ENCODE results near the gene VRK3. TPM values are rescaled to one million over a fixed set of nuclear protein-coding genes. Genes with fewer than 3 reads are reported as not detected.

The VRK3 gene
- total and polyA plus RNA-seq, 4 donors = 16.2 to 23.6 (median 20.3) TPM

DNA sequence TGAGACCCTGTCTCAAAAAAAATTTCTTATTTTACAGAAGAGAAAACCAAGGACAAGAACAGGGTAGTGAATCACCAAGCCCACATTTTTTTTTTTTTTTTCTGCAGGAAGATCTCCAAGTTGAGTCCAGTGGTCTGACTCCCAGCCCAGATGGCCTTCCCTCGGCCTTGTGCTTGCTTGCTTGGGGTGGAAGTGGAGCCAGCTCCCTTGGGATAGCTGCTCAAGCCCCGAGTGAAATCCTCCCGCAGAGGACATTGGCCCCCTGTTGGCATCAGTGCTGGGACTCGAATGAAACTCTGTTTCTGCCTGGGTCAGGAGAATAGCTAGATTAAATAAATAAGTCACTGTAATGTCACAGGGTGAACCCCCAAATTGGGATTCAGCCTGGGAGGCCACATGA lies 86.5 kb downstream of the VRK3 start:
- no peak overlapping the region for H3K4me3 ChIP-seq (ENCODE audit: low read depth in 1 of 3, low read length in 3 of 3)
- TF ChIP-seq NR2F2 (IDR thresholded peaks at IDR 0.05) (no peak), YY1 (IDR thresholded peaks at IDR 0.05) (no peak), EGR1 (IDR thresholded peaks at IDR 0.05; ENCODE audit: low read depth in 2 of 2) (no peak), HNF4G (IDR thresholded peaks at IDR 0.05) (no peak), FOXA1 (IDR thresholded peaks at IDR 0.05) (no peak), SP1 (IDR thresholded peaks at IDR 0.05) (no peak), RAD21 (IDR thresholded peaks at IDR 0.05) (no peak), TAF1 (conservative IDR thresholded peaks at IDR 0.05) (no peak), FOXA2 (IDR thresholded peaks at IDR 0.05) (no peak), HNF4A (conservative IDR thresholded peaks at IDR 0.05) (no peak), RXRA (IDR thresholded peaks at IDR 0.05) (no peak), GABPA (IDR thresholded peaks at IDR 0.05 in 1 of 2, conservative IDR thresholded peaks at IDR 0.05 in 1 of 2) (no peak), JUND (IDR thresholded peaks at IDR 0.05) (no peak)
- TF ChIP-seq, protein P1, sequence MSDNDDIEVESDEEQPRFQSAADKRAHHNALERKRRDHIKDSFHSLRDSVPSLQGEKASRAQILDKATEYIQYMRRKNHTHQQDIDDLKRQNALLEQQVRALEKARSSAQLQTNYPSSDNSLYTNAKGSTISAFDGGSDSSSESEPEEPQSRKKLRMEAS (IDR thresholded peaks at IDR 0.05) = no peak
- TF ChIP-seq, protein P2, sequence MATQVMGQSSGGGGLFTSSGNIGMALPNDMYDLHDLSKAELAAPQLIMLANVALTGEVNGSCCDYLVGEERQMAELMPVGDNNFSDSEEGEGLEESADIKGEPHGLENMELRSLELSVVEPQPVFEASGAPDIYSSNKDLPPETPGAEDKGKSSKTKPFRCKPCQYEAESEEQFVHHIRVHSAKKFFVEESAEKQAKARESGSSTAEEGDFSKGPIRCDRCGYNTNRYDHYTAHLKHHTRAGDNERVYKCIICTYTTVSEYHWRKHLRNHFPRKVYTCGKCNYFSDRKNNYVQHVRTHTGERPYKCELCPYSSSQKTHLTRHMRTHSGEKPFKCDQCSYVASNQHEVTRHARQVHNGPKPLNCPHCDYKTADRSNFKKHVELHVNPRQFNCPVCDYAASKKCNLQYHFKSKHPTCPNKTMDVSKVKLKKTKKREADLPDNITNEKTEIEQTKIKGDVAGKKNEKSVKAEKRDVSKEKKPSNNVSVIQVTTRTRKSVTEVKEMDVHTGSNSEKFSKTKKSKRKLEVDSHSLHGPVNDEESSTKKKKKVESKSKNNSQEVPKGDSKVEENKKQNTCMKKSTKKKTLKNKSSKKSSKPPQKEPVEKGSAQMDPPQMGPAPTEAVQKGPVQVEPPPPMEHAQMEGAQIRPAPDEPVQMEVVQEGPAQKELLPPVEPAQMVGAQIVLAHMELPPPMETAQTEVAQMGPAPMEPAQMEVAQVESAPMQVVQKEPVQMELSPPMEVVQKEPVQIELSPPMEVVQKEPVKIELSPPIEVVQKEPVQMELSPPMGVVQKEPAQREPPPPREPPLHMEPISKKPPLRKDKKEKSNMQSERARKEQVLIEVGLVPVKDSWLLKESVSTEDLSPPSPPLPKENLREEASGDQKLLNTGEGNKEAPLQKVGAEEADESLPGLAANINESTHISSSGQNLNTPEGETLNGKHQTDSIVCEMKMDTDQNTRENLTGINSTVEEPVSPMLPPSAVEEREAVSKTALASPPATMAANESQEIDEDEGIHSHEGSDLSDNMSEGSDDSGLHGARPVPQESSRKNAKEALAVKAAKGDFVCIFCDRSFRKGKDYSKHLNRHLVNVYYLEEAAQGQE (IDR thresholded peaks at IDR 0.05) = no peak
- TF ChIP-seq, protein P3, sequence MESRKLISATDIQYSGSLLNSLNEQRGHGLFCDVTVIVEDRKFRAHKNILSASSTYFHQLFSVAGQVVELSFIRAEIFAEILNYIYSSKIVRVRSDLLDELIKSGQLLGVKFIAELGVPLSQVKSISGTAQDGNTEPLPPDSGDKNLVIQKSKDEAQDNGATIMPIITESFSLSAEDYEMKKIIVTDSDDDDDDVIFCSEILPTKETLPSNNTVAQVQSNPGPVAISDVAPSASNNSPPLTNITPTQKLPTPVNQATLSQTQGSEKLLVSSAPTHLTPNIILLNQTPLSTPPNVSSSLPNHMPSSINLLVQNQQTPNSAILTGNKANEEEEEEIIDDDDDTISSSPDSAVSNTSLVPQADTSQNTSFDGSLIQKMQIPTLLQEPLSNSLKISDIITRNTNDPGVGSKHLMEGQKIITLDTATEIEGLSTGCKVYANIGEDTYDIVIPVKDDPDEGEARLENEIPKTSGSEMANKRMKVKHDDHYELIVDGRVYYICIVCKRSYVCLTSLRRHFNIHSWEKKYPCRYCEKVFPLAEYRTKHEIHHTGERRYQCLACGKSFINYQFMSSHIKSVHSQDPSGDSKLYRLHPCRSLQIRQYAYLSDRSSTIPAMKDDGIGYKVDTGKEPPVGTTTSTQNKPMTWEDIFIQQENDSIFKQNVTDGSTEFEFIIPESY (IDR thresholded peaks at IDR 0.05) = no peak
- TF ChIP-seq, protein P4, sequence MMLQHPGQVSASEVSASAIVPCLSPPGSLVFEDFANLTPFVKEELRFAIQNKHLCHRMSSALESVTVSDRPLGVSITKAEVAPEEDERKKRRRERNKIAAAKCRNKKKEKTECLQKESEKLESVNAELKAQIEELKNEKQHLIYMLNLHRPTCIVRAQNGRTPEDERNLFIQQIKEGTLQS (IDR thresholded peaks at IDR 0.05) = no peak
- TF ChIP-seq, protein P5, sequence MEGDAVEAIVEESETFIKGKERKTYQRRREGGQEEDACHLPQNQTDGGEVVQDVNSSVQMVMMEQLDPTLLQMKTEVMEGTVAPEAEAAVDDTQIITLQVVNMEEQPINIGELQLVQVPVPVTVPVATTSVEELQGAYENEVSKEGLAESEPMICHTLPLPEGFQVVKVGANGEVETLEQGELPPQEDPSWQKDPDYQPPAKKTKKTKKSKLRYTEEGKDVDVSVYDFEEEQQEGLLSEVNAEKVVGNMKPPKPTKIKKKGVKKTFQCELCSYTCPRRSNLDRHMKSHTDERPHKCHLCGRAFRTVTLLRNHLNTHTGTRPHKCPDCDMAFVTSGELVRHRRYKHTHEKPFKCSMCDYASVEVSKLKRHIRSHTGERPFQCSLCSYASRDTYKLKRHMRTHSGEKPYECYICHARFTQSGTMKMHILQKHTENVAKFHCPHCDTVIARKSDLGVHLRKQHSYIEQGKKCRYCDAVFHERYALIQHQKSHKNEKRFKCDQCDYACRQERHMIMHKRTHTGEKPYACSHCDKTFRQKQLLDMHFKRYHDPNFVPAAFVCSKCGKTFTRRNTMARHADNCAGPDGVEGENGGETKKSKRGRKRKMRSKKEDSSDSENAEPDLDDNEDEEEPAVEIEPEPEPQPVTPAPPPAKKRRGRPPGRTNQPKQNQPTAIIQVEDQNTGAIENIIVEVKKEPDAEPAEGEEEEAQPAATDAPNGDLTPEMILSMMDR (IDR thresholded peaks at IDR 0.05; ENCODE audit: low read depth, low read length, missing input control) = no peak

More for the DNA sequence above, 86.5 kb downstream of the VRK3 start:
- Histone ChIP-seq H3K9me3 (ENCODE audit: control insufficient read depth in 4 of 4, low read length in 3 of 4) (no peaks in the 10 kb centered on the region), H3K27me3 (ENCODE audit: control insufficient read depth in 4 of 4, insufficient read depth in 4 of 4, low read length in 3 of 4) (no peaks in the 10 kb centered on the region), H3K4me1 (ENCODE audit: control insufficient read depth in 4 of 4, insufficient read depth in 4 of 4, low read length in 3 of 4) (peaks cover 0 to 10% (median 5%) of the 10 kb centered on the region in 4 donors), H3K27ac (ENCODE audit: low read depth in 1 of 2, low read length in 2 of 2) (no peak overlapping the region), H3K36me3 (ENCODE audit: control insufficient read depth in 4 of 4, insufficient read depth in 3 of 4, low read depth in 1 of 4, low read length in 3 of 4) (no peaks in the 10 kb centered on the region), H3K9ac (ENCODE audit: low read depth in 1 of 2, low read length in 2 of 2) (no peak overlapping the region)
- no peak for DNase-seq (ENCODE audit: low spot score)
- 74% methylated on average over 4 of the region's 4 CpGs for WGBS

All from liver (tissue), 9 donors.